ENCODE results near the gene SPEG. TPM values are rescaled to one million over a fixed set of nuclear protein-coding genes. Genes with fewer than 3 reads are reported as not detected.

The SPEG gene
- total RNA-seq, 1 experiment from 2014 or later = 55.3 TPM

DNA sequence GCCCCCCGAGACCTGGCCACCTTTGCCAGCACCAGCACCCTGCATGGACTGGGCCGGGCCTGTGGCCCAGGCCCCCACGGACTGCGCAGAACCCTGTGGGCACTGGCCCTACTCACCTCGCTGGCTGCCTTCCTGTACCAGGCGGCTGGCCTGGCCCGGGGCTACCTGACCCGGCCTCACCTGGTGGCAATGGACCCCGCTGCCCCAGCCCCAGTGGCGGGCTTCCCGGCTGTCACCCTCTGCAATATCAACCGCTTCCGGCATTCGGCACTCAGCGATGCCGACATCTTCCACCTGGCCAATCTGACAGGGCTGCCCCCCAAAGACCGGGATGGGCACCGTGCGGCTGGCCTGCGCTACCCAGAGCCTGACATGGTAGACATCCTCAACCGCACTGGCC, 80.2 kb downstream of the SPEG start (continued):
- TF ChIP-seq, protein P1, sequence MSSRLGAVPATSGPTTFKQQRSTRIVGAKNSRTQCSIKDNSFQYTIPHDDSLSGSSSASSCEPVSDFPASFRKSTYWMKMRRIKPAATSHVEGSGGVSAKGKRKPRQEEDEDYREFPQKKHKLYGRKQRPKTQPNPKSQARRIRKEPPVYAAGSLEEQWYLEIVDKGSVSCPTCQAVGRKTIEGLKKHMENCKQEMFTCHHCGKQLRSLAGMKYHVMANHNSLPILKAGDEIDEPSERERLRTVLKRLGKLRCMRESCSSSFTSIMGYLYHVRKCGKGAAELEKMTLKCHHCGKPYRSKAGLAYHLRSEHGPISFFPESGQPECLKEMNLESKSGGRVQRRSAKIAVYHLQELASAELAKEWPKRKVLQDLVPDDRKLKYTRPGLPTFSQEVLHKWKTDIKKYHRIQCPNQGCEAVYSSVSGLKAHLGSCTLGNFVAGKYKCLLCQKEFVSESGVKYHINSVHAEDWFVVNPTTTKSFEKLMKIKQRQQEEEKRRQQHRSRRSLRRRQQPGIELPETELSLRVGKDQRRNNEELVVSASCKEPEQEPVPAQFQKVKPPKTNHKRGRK (CRISPR knock-in tag; IDR thresholded peaks at IDR 0.05; ENCODE audit: borderline replicate concordance) = no peak
- TF ChIP-seq, protein P2, sequence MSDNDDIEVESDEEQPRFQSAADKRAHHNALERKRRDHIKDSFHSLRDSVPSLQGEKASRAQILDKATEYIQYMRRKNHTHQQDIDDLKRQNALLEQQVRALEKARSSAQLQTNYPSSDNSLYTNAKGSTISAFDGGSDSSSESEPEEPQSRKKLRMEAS (CRISPR knock-in tag; IDR thresholded peaks at IDR 0.05) = no peak

DNA sequence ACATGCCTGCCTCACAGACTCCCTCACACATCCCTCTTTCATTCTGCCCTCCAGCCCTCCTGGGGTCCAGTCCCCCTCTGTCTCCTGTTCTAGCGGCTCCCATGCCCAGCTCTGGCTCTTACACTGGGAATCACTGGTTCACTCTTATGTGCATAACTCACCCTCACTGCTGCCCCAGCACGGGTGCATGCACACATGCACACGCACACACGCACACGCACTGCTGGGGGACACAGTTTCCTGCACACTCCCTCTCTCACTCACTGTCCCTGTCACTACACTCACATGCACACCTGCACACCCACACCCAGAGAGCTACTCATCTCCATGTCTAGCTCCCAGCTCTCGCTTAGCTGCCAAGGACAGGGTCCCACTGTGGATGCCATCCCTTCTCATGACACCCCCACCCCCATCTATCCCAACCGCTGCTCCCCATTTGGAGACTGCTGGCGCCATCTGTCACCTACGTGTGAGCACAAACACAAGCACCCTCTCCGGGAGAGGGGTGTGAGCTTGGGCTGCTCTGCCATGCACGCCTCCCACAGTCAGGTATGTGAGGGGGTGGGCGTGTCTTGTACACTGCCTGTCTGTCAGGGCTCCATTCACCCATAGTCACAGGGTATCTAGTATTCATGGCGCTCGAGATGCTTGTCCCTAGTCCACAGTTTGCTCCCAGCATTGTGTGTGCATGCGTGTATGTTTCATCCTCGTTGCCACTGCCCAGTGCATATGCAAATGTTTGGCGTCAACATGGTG, 81.4 kb downstream of the SPEG start:
- Mint-ChIP-seq H3K9me3 (no peaks in the 10 kb centered on the region), H3K36me3 (no peaks in the 10 kb centered on the region), H3K27ac (no peak overlapping the region), H3K4me1 (peaks cover 52% of the 10 kb centered on the region), H3K4me3 (no peak overlapping the region), H3K27me3 (ENCODE audit: low read depth) (peaks cover 67% of the 10 kb centered on the region)
- ATAC-seq (no peak), DNase-seq (ENCODE audit: low spot score) (no peak)
- TF ChIP-seq ZNF416 (CRISPR knock-in tag; IDR thresholded peaks at IDR 0.05) (no peak), ATF1 (CRISPR knock-in tag; IDR thresholded peaks at IDR 0.05) (no peak), PRRX2 (CRISPR knock-in tag; IDR thresholded peaks at IDR 0.05) (no peak), ZNF263 (CRISPR knock-in tag; IDR thresholded peaks at IDR 0.05; ENCODE audit: low read depth) (no peak), NFYB (CRISPR knock-in tag; conservative IDR thresholded peaks at IDR 0.05; ENCODE audit: low read depth) (no peak), ZNF317 (CRISPR knock-in tag; IDR thresholded peaks at IDR 0.05; ENCODE audit: borderline replicate concordance, low read depth) (no peak), CBFB (CRISPR knock-in tag; IDR thresholded peaks at IDR 0.05; ENCODE audit: low read depth) (no peak)
- TF ChIP-seq, protein P3, sequence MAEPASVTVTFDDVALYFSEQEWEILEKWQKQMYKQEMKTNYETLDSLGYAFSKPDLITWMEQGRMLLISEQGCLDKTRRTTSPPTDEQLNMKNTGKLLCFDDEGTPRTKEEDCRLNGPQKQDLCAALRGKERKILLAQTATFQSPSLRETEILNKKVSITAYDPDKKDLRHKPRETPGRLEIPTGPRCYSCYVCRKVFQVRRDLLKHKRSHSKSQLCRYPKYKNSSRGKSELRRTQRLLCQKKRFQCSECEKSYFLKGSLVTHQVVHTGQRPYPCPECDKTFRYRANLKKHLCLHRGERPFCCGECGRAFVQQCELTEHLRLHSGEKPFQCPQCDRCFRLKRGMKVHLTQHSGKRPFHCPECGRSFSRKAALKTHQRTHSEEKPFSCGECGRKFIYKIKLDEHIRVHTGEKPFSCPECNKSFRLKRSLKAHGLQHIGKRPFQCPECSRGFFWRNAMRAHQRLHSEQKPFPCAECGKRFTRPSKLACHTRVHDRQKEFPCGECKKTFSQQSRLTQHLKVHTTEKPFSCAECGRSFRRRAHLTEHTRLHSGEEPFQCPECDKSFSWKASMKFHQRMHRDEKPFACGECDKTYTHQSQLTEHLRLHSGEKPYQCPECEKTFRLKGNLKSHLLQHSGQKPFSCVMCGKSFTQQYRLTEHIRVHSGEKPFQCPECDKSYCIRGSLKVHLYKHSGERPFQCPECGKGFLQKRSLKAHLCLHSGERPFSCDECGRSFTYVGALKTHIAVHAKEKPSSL (CRISPR knock-in tag; conservative IDR thresholded peaks at IDR 0.05) = no peak
- TF ChIP-seq, protein P4, sequence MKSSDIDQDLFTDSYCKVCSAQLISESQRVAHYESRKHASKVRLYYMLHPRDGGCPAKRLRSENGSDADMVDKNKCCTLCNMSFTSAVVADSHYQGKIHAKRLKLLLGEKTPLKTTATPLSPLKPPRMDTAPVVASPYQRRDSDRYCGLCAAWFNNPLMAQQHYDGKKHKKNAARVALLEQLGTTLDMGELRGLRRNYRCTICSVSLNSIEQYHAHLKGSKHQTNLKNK (CRISPR knock-in tag; IDR thresholded peaks at IDR 0.05) = no peak
- ChIA-PET CTCF (interaction anchor here (1.0 to 41.3 kb wide), 4 partner anchors 8 to 57 kb away, joined by 5 to 2316 read pairs (median 69); partner anchors contain the start of gene GMPPA), POLR2A (interaction anchor here (0.5 kb wide), 1 partner anchor 128 kb away, joined by 3 read pairs; the partner anchor contains the start of gene DNPEP)

DNA sequence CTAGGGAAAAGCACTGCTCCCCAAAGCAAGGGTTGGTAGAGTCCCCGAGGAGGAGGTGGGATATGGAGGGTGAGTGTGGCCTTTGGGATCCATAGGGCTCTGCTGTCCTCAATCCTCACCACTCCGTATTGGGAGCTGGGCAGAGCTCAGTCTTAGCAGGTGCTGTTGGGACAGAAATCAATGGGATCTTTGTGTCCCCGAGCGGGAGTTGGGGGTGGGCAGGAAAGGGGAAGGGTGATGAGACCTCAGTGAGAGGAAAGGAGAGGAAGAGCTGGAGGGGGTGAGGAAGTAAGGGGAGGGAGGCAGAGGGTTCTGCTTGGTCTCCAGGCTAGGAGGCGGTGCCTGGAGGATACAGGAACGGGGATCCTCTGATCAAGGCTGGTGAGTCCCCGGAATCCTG, 82.2 kb downstream of the SPEG start:
- ATAC-seq = no peak
- H3K4me3 Mint-ChIP-seq = no peak overlapping the region
- ChIA-PET CTCF (interaction anchor here (0.9 to 41.3 kb wide), 4 partner anchors 9 to 59 kb away, joined by 3 to 2316 read pairs (median 152); partner anchors contain the start of gene GMPPA), POLR2A (interaction anchor here (0.8 kb wide), 1 partner anchor 18 kb away, joined by 3 read pairs; the partner anchor contains the start of gene GMPPA)
- no peaks in the 10 kb centered on the region for H3K9me3 Mint-ChIP-seq
- no peak overlapping the region for H3K27ac Mint-ChIP-seq
- H3K27me3 Mint-ChIP-seq (ENCODE audit: low read depth) = peaks cover 60% of the 10 kb centered on the region
- no peaks in the 10 kb centered on the region for H3K36me3 Mint-ChIP-seq
- DNase-seq (ENCODE audit: low spot score) = no peak
- H3K4me1 Mint-ChIP-seq = peaks cover 55% of the 10 kb centered on the region
- no peak for TF ChIP-seq EMX1 (CRISPR knock-in tag; IDR thresholded peaks at IDR 0.05)
- no peak for TF ChIP-seq HMGA2 (CRISPR knock-in tag; IDR thresholded peaks at IDR 0.05)
- TF ChIP-seq TCF7 (CRISPR knock-in tag; IDR thresholded peaks at IDR 0.05; ENCODE audit: low read depth) = no peak
- TF ChIP-seq MYBL2 (CRISPR knock-in tag; IDR thresholded peaks at IDR 0.05) = no peak
- TF ChIP-seq, protein P5, sequence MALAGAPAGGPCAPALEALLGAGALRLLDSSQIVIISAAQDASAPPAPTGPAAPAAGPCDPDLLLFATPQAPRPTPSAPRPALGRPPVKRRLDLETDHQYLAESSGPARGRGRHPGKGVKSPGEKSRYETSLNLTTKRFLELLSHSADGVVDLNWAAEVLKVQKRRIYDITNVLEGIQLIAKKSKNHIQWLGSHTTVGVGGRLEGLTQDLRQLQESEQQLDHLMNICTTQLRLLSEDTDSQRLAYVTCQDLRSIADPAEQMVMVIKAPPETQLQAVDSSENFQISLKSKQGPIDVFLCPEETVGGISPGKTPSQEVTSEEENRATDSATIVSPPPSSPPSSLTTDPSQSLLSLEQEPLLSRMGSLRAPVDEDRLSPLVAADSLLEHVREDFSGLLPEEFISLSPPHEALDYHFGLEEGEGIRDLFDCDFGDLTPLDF (CRISPR knock-in tag; IDR thresholded peaks at IDR 0.05) = no peak
- TF ChIP-seq, protein P6, sequence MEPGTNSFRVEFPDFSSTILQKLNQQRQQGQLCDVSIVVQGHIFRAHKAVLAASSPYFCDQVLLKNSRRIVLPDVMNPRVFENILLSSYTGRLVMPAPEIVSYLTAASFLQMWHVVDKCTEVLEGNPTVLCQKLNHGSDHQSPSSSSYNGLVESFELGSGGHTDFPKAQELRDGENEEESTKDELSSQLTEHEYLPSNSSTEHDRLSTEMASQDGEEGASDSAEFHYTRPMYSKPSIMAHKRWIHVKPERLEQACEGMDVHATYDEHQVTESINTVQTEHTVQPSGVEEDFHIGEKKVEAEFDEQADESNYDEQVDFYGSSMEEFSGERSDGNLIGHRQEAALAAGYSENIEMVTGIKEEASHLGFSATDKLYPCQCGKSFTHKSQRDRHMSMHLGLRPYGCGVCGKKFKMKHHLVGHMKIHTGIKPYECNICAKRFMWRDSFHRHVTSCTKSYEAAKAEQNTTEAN (CRISPR knock-in tag; IDR thresholded peaks at IDR 0.05) = no peak
- TF ChIP-seq ETV6 (CRISPR knock-in tag; IDR thresholded peaks at IDR 0.05) = no peak
- TF ChIP-seq, protein P7, sequence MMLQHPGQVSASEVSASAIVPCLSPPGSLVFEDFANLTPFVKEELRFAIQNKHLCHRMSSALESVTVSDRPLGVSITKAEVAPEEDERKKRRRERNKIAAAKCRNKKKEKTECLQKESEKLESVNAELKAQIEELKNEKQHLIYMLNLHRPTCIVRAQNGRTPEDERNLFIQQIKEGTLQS (CRISPR knock-in tag; conservative IDR thresholded peaks at IDR 0.05) = no peak
- TF ChIP-seq, protein P8, sequence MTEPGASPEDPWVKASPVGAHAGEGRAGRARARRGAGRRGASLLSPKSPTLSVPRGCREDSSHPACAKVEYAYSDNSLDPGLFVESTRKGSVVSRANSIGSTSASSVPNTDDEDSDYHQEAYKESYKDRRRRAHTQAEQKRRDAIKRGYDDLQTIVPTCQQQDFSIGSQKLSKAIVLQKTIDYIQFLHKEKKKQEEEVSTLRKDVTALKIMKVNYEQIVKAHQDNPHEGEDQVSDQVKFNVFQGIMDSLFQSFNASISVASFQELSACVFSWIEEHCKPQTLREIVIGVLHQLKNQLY (CRISPR knock-in tag; IDR thresholded peaks at IDR 0.05) = no peak
- TF ChIP-seq SOX15 (CRISPR knock-in tag; IDR thresholded peaks at IDR 0.05) = no peak
- TF ChIP-seq, protein P9, sequence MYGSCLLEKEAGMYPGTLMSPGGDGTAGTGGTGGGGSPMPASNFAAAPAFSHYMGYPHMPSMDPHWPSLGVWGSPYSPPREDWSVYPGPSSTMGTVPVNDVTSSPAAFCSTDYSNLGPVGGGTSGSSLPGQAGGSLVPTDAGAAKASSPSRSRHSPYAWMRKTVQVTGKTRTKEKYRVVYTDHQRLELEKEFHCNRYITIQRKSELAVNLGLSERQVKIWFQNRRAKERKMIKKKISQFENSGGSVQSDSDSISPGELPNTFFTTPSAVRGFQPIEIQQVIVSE (CRISPR knock-in tag; IDR thresholded peaks at IDR 0.05; ENCODE audit: borderline replicate concordance) = no peak
